VCaP (cell line): Measurements from ENCODE around the gene RPE65.

ENCODE experiments used
- H3K27ac ChIP-seq: fragments of 450-650 bp; 2 replicates; pipeline ENCODE4 v1.5.1; 2017
- CTCF ChIP-seq: fragments of 450-650 bp; conservative IDR thresholded peaks from 2 replicates; pipeline ENCODE4 v1.5.1; 2017; ENCODE audit warnings: mild to moderate bottlenecking, moderate library complexity

The RPE65 gene

GRCh38 chr1:68384872-68385411, 64.8 kb downstream of the RPE65 start:
- no peak for TF ChIP-seq CTCF
- H3K27ac ChIP-seq: no peak overlapping the region

- TF ChIP-seq CTCF: no peak
- no peak overlapping the region for H3K27ac ChIP-seq
Measured at GRCh38 chr1:68384321-68384813, 65.4 kb downstream of the RPE65 start.

GRCh38 chr1:68383092-68383491, 66.7 kb downstream of the RPE65 start:
- H3K27ac ChIP-seq: no peak overlapping the region
- no peak for TF ChIP-seq CTCF

GRCh38 chr1:68379085-68379478, 70.7 kb downstream of the RPE65 start:
- no peak overlapping the region for H3K27ac ChIP-seq
- no peak for TF ChIP-seq CTCF
